RKO (cell line): ENCODE results near the gene DNAJC9.
"Not testable (repeated sequence)": the region's sequence is repeated elsewhere in the genome, so short reads cannot be mapped to it uniquely, and the experiment has no call there.

Source experiments
- DNase-seq: peaks from one replicate; pipeline ENCODE4 v3.0.0-alpha.2; 2016; ENCODE audit warnings: low spot score

DNAJC9 gene

GRCh38 chr10:73246646-73247508 lies at the start of gene DNAJC9:
Gene DNAJC9, minus strand, starts transcription at chr10:73247255. Its CDS starts 66 bp downstream, at chr10:73247189.
- peak; percentile 97 for DNase-seq

GRCh38 chr10:73293461-73293860 lies 46.4 kb upstream of the DNAJC9 start:
- DNase-seq: no peak

GRCh38 chr10:73289958-73290357 lies 42.9 kb upstream of the DNAJC9 start:
- no peak for DNase-seq

- DNase-seq: no peak
Measured at GRCh38 chr10:73287441-73287840, 40.4 kb upstream of the DNAJC9 start.

- DNase-seq: no peak
Measured at GRCh38 chr10:73281097-73281496, 34.0 kb upstream of the DNAJC9 start.

- no peak for DNase-seq
Measured at GRCh38 chr10:73264423-73264822, 17.4 kb upstream of the DNAJC9 start.

GRCh38 chr10:73263693-73264347 lies 16.8 kb upstream of the DNAJC9 start:
- peak; percentile 84 for DNase-seq

GRCh38 chr10:73262880-73263555 lies 16.0 kb upstream of the DNAJC9 start:
- no peak for DNase-seq

- DNase-seq: peak; percentile 95
Measured at GRCh38 chr10:73262105-73262730, 15.2 kb upstream of the DNAJC9 start.

- DNase-seq: no peak
Measured at GRCh38 chr10:73261362-73261995, 14.4 kb upstream of the DNAJC9 start.

- not testable (repeated sequence) for DNase-seq
Measured at GRCh38 chr10:73258612-73259011, 11.6 kb upstream of the DNAJC9 start.

- DNase-seq: peak; percentile 48
Measured at GRCh38 chr10:73253225-73253555, 6.1 kb upstream of the DNAJC9 start.

- peak; percentile 98 for DNase-seq
Measured at GRCh38 chr10:73252445-73253224, 5.6 kb upstream of the DNAJC9 start, which contains the start of gene MRPS16. Gene MRPS16, minus strand, starts transcription at chr10:73252644. Its CDS starts 162 bp downstream, at chr10:73252482.

GRCh38 chr10:73251683-73252444 lies 4.8 kb upstream of the DNAJC9 start:
- DNase-seq: peak; percentile 68

GRCh38 chr10:73248259-73248724 lies 1.2 kb upstream of the DNAJC9 start:
- DNase-seq: peak; percentile 54

- DNase-seq: peak; percentile 41
Measured at GRCh38 chr10:73247509-73248258, 629 bp upstream of the DNAJC9 start.

- DNase-seq: no peak
Measured at GRCh38 chr10:73246322-73246645, 771 bp downstream of the DNAJC9 start.

- DNase-seq: peak; percentile 32
Measured at GRCh38 chr10:73244866-73245477, 2.1 kb downstream of the DNAJC9 start.

- DNase-seq: no peak
Measured at GRCh38 chr10:73239908-73240307, 7.1 kb downstream of the DNAJC9 start.
